ENCODE measurements around the gene TENT5A.
"Not testable (repeated sequence)": the region's sequence is repeated elsewhere in the genome, so short reads cannot be mapped to it uniquely, and the experiment has no call there.

The TENT5A gene

GRCh38 chr6:81750681-81751387, 1.6 kb downstream of the TENT5A start:
- DNase-seq (ENCODE audit: low read depth in 2 of 2): no peak

DNA sequence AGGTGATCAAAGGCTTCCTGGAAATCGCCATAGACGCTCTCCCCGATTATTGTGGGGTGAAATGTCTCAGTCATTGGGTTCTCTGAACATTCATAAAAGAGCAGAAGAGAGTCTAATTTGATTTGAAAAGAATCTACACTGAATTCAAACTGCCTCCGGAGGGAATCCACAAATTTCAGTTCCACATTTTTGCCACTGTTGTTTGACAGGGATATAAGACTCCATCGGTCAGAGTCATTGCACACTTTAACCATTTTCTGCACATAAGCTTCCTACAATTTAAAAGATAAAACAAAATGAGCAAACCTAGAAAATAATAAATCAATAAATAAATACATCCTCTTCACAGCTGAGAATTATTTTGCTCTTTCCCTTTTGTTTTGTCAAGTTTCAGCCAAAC, 2.3 kb downstream of the TENT5A start:
- DNase-seq (ENCODE audit: low read depth in 2 of 2): no peak

DNA sequence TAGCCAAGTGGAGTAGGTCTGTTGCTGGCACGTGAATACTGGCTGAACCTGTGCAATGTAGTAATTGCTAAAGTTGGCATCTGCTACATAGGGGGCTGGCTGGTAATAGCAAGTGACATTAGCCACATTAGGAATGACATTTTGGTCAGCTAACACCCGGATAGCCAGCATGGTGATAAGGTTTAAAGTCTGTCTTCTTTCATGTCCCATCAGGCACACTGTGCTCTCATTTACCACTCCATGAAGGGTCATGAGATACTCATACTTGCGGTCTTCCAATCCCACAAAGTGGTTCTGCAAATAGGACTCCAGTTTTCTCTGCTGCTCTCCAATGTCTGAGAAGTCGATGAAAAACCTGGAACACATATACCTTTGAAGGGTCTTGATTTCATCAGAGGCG, 2.8 kb downstream of the TENT5A start:
- DNase-seq (ENCODE audit: low read depth in 2 of 2): no peak

DNA sequence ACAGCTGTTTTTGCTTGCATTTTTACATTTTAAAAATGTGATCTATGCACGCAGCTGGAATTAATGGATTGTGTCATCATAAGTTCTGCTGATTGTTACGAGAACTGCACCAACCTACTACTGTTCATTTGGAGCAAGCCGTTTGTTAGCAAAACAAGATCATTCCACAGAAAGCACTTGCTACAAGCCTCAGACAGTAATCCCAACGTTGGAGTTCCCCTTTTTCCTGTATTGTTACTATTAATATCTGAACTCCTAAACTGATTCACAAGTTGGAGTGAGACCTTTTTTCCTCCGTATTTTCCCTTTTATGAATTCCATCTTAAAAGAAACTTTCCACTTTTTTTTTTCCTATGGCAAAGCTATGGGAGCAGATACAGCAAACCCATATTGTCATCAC, 3.5 kb downstream of the TENT5A start:
- no peak for DNase-seq (ENCODE audit: low read depth in 2 of 2)

DNA sequence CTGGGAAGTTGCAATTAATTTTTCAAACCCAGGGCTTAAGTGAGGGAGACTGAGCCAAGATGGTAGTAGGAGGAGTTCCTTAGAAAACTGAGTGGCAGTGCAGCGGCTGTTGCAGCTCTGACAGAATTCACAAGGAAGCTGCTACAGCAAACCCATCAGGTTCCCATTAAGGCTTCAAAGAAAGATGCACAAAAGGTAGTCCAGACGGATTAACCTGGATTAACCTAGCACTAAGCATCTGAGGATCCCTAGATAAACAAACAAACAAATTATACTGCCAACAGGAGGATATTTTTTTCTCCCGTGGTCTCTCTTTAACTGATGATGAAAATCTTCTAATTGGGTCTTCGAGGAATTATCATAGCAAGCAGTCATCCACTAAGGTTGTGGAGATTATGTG, 5.2 kb downstream of the TENT5A start:
- DNase-seq (ENCODE audit: low read depth in 2 of 2): no peak

DNA sequence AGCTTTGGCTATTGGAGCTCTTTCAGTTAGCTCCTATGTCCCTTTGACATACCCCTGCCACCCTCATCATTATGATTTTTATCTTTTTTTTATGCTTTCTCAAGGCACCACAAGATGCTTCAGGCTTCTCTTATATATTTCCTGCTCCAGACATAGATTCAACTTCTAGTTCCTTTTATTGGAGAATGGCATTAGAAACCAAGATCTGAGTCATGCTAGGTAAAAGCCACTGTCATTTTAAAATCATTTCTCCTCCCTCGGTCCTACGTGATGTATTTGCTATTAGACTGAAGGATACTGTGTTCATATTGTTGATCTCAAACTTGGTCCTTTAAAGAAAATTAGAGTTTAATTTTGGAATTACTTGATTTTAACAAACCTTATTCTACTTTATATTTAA, 8.3 kb downstream of the TENT5A start:
- no peak for DNase-seq (ENCODE audit: low read depth in 2 of 2)

DNA sequence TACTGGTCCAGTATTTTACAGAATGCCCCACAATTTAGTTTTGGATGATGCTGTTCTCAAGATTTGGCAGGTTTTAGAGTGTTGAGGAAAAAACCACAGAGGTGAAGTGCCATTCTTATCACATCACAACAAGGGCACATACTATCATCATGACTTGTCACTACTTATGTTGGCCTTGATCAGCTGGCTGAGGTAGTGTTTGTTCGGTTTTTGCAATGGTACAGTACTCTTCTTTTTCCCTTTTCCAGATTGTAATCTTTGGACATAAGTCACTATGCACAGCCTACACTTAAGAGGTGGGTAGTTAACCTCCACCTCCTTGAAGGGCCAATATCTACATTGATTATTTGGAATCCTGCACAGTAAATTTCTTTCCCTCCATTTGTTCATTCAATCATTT, 8.8 kb downstream of the TENT5A start:
- DNase-seq (ENCODE audit: low read depth in 2 of 2): no peak

DNA sequence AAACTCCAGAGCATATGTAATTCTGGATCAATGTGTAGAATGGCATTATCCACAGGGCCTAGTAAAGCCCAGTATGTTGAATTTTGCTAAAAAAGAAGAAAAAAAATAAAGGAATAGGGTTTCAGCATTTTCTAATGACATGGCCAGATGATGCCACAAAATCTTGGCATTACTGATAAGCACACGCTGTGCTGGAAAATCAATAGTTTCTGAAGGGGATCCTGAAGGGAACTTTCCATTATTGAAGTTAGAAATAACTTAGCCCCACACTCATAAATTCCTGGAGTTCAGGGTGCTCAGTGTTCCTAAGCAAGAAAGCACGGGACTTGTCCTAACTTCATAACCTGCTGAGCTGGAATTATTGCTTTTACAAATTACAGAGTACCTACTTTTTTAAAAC, 10.8 kb downstream of the TENT5A start:
- DNase-seq (ENCODE audit: low read depth in 2 of 2): no peak

DNA sequence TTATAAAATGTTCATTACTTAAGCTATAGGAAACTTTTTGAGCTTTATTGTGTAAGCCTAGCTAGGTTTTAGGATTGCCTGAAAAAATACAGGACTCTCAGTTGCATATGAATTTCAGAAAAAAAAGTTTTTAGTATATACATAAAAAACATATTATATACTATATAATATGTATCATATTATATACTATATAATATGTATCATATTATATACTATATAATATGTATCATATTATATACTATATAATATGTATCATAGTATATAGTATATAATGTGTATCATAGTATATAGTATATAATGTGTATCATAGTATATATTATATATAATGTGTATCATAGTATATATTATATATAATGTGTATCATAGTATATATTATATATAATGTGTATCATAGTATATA, 11.9 kb downstream of the TENT5A start:
- DNase-seq (ENCODE audit: low read depth in 2 of 2): not testable (repeated sequence)

GRCh38 chr6:81739230-81740195, 13.0 kb downstream of the TENT5A start:
- no peak for DNase-seq (ENCODE audit: low read depth in 2 of 2)

DNA sequence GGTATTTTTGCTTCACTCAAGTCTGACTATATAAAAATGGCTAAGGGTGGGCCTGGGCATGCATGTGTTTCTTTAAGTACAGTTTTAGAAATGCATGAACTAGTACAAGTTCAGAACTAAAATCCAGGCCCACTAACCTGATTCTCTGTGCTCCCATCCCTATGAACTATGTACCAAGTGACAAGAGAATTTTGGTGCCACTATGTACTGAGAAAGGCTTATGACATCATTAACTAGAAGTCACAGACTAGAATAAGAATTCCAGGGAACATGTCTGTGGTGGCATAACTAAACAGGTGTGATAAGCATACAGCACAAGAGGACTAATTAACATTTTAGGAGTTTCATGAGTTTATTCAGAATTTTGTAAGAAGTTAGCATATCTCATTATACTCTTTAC, 16.1 kb downstream of the TENT5A start:
- DNase-seq (ENCODE audit: low read depth in 2 of 2): no peak

GRCh38 chr6:81735756-81736380, 16.6 kb downstream of the TENT5A start:
- DNase-seq (ENCODE audit: low read depth in 2 of 2): no peak

GRCh38 chr6:81734500-81735150, 17.9 kb downstream of the TENT5A start:
- DNase-seq (ENCODE audit: low read depth in 2 of 2): no peak

DNA sequence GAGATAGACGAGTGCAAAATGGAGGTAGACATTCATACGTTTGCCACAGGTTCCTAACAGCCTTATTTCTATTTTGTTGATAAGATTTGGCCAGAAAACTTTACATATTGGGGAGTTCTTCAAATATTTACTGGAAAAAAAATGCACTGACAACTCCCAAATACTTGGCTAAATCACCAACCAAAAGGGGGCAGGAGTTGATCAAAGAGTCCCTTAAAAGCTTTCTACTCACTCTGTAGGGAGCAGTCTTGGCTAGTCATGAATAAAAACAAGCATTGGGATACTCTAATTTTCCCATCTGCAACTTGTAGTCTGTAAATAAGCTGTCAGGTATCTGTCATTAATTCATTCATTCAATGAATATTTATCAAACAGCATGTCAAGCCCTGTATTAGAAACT, 18.4 kb downstream of the TENT5A start:
- no peak for DNase-seq (ENCODE audit: low read depth in 2 of 2)

- DNase-seq (ENCODE audit: low read depth in 2 of 2): no peak
Observed at GRCh38 chr6:81731814-81732213, 20.7 kb downstream of the TENT5A start.

- DNase-seq (ENCODE audit: low read depth in 2 of 2): no peak
Observed at GRCh38 chr6:81727876-81728517, 24.5 kb downstream of the TENT5A start.

- no peak for DNase-seq (ENCODE audit: low read depth in 2 of 2)
Observed at GRCh38 chr6:81725127-81725526, 27.4 kb downstream of the TENT5A start.

DNA sequence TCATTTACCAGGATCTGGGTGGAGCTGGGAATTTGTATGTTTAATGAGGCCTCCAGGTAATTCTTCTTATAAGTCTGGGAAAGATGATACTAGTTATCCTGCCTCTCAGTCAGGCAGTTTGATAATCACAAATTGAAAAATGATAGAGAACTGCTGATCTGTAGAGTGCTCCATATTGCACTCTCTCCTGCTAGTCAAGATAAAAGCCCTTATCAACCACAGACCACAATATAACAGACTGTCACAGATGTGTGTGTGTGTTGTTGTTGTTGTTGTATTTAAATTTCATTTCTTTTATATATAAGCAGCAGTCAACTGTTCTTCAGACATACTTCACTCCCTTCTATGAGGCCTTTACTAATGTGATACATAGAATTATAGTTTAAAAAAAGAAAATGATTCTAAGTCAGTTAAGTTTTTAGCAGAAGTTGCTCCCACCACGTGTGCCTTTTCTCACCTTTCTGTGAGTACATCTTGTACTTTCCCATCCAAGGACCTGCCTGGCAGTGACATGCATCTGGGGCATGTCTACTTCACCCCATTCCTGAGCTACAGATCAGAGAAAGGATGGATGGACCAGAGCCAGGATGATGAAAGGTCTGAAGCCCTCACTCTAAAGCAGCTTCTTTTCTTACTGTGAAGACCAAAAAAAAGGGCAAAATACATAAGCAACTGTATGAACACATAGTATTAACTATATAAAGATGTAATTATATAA, 29.8 kb downstream of the TENT5A start:
- DNase-seq (ENCODE audit: low read depth in 2 of 2): no peak

GRCh38 chr6:81720427-81720826, 32.1 kb downstream of the TENT5A start:
- no peak for DNase-seq (ENCODE audit: low read depth in 2 of 2)

- no peak for DNase-seq (ENCODE audit: low read depth in 2 of 2)
Observed at GRCh38 chr6:81718126-81718525, 34.4 kb downstream of the TENT5A start.

- DNase-seq (ENCODE audit: low read depth in 2 of 2): no peak
Observed at GRCh38 chr6:81714684-81715083, 37.8 kb downstream of the TENT5A start.

Data from stimulated activated CD4-positive, alpha-beta T cell treated with anti-CD3 and anti-CD28 coated beads, Interleukin-1b, Interleukin-23, amount 100 ng/mL, for 4 hours (primary cell).